ENCODE data around the gene PACRG.

Gene PACRG

GRCh38 chr6:163062790-163063189 lies 335.0 kb downstream of the PACRG start:
- peaks cover 11 to 26% of the 10 kb centered on the region in 2 donors for H3K9me3 Mint-ChIP-seq
- no peak overlapping the region for H3K27ac Mint-ChIP-seq
- H3K4me1 Mint-ChIP-seq, result no peaks in the 10 kb centered on the region
- DNase-seq (no peak), ATAC-seq (no peak)
- no peak overlapping the region for H3K4me3 Mint-ChIP-seq
- H3K27me3 Mint-ChIP-seq, result no peaks in the 10 kb centered on the region

- no peak overlapping the region for H3K27ac Mint-ChIP-seq
- H3K4me3 Mint-ChIP-seq, result no peak overlapping the region
- no peaks in the 10 kb centered on the region for H3K4me1 Mint-ChIP-seq
- DNase-seq (no peak), ATAC-seq (no peak)
- peaks cover 14 to 26% of the 10 kb centered on the region in 2 donors for H3K9me3 Mint-ChIP-seq
- H3K27me3 Mint-ChIP-seq, result no peaks in the 10 kb centered on the region
Measured at GRCh38 chr6:163063561-163063960, 335.8 kb downstream of the PACRG start.

- H3K27ac Mint-ChIP-seq, result no peak overlapping the region
- no peak for ATAC-seq
- H3K4me3 Mint-ChIP-seq, result no peak overlapping the region
- no peak for DNase-seq
- H3K4me1 Mint-ChIP-seq, result no peaks in the 10 kb centered on the region
- no peaks in the 10 kb centered on the region for H3K27me3 Mint-ChIP-seq
- peaks cover 17 to 30% of the 10 kb centered on the region in 2 donors for H3K9me3 Mint-ChIP-seq
Measured at GRCh38 chr6:163064397-163064796, 336.6 kb downstream of the PACRG start.

- Mint-ChIP-seq H3K9me3 (peaks cover 24 to 36% of the 10 kb centered on the region in 2 donors), H3K27me3 (no peaks in the 10 kb centered on the region), H3K4me3 (no peak overlapping the region), H3K4me1 (no peaks in the 10 kb centered on the region), H3K27ac (no peak overlapping the region)
- DNase-seq (no peak), ATAC-seq (no peak)
Measured at GRCh38 chr6:163066200-163066599, 338.4 kb downstream of the PACRG start.

- DNase-seq, result no peak
- no peak overlapping the region for H3K27ac Mint-ChIP-seq
- no peak for ATAC-seq
Measured at GRCh38 chr6:163077134-163077533, 349.4 kb downstream of the PACRG start.

GRCh38 chr6:163078712-163079111 lies 350.9 kb downstream of the PACRG start:
- Mint-ChIP-seq H3K4me3 (no peak overlapping the region), H3K27ac (no peak overlapping the region), H3K27me3 (no peaks in the 10 kb centered on the region), H3K9me3 (peaks cover 0 to 21% of the 10 kb centered on the region in 2 donors), H3K4me1 (no peaks in the 10 kb centered on the region)
- ATAC-seq (no peak), DNase-seq (no peak)

More at GRCh38 chr6:163077134-163077533, 349.4 kb downstream of the PACRG start:
- Mint-ChIP-seq H3K4me3 (no peak overlapping the region), H3K4me1 (no peaks in the 10 kb centered on the region), H3K9me3 (peaks cover 0 to 27% of the 10 kb centered on the region in 2 donors), H3K27me3 (no peaks in the 10 kb centered on the region)

GRCh38 chr6:163080228-163080627 lies 352.5 kb downstream of the PACRG start:
- H3K27ac Mint-ChIP-seq, result no peak overlapping the region
- DNase-seq, result no peak
- H3K4me1 Mint-ChIP-seq, result no peaks in the 10 kb centered on the region
- no peak overlapping the region for H3K4me3 Mint-ChIP-seq
- H3K27me3 Mint-ChIP-seq, result no peaks in the 10 kb centered on the region
- no peak for ATAC-seq
- peaks cover 0 to 15% of the 10 kb centered on the region in 2 donors for H3K9me3 Mint-ChIP-seq

GRCh38 chr6:163083141-163083540 lies 355.4 kb downstream of the PACRG start:
- Mint-ChIP-seq H3K4me3 (no peak overlapping the region), H3K27me3 (no peaks in the 10 kb centered on the region), H3K4me1 (no peaks in the 10 kb centered on the region), H3K9me3 (peaks cover 5 to 10% of the 10 kb centered on the region in 2 donors), H3K27ac (no peak overlapping the region)
- no peak for DNase-seq
- ATAC-seq, result no peak

- ATAC-seq, result no peak
- H3K4me3 Mint-ChIP-seq, result no peak overlapping the region
- no peak overlapping the region for H3K27ac Mint-ChIP-seq
- DNase-seq, result no peak
- H3K4me1 Mint-ChIP-seq, result no peaks in the 10 kb centered on the region
- peaks cover 5 to 10% of the 10 kb centered on the region in 2 donors for H3K9me3 Mint-ChIP-seq
- no peaks in the 10 kb centered on the region for H3K27me3 Mint-ChIP-seq
Measured at GRCh38 chr6:163085426-163085825, 357.7 kb downstream of the PACRG start.

GRCh38 chr6:163085861-163086623 lies 358.3 kb downstream of the PACRG start:
- Mint-ChIP-seq H3K27ac (no peak overlapping the region), H3K27me3 (no peaks in the 10 kb centered on the region), H3K9me3 (peaks cover 5 to 10% of the 10 kb centered on the region in 2 donors), H3K4me1 (no peaks in the 10 kb centered on the region), H3K4me3 (no peak overlapping the region)
- ATAC-seq (no peak), DNase-seq (no peak)

GRCh38 chr6:163086624-163086920 lies 358.8 kb downstream of the PACRG start:
- no peak for ATAC-seq
- no peak for DNase-seq

GRCh38 chr6:163087981-163088380 lies 360.2 kb downstream of the PACRG start:
- H3K27me3 Mint-ChIP-seq, result no peaks in the 10 kb centered on the region
- H3K4me1 Mint-ChIP-seq, result no peaks in the 10 kb centered on the region
- no peak overlapping the region for H3K4me3 Mint-ChIP-seq
- ATAC-seq (no peak), DNase-seq (no peak)
- H3K27ac Mint-ChIP-seq, result no peak overlapping the region
- peaks cover 5 to 10% of the 10 kb centered on the region in 2 donors for H3K9me3 Mint-ChIP-seq

More at GRCh38 chr6:163086624-163086920, 358.8 kb downstream of the PACRG start:
- no peak overlapping the region for H3K27ac Mint-ChIP-seq
- H3K9me3 Mint-ChIP-seq, result peaks cover 5 to 10% of the 10 kb centered on the region in 2 donors
- no peaks in the 10 kb centered on the region for H3K27me3 Mint-ChIP-seq
- no peaks in the 10 kb centered on the region for H3K4me1 Mint-ChIP-seq
- H3K4me3 Mint-ChIP-seq, result no peak overlapping the region

- no peaks in the 10 kb centered on the region for H3K9me3 Mint-ChIP-seq
- no peak overlapping the region for H3K4me3 Mint-ChIP-seq
- H3K4me1 Mint-ChIP-seq, result no peaks in the 10 kb centered on the region
- no peak for DNase-seq
- ATAC-seq, result no peak
- H3K27me3 Mint-ChIP-seq, result no peaks in the 10 kb centered on the region
- no peak overlapping the region for H3K27ac Mint-ChIP-seq
Measured at GRCh38 chr6:163092876-163093275, 365.1 kb downstream of the PACRG start.

- no peaks in the 10 kb centered on the region for H3K4me1 Mint-ChIP-seq
- DNase-seq, result no peak
- H3K27ac Mint-ChIP-seq, result peak overlapping the region in 1 of 2 donors; percentile 44
- H3K9me3 Mint-ChIP-seq, result peaks cover 0 to 4% of the 10 kb centered on the region in 2 donors
- H3K4me3 Mint-ChIP-seq, result no peak overlapping the region
- no peak for ATAC-seq
- no peaks in the 10 kb centered on the region for H3K27me3 Mint-ChIP-seq
Measured at GRCh38 chr6:163094881-163095280, 367.1 kb downstream of the PACRG start.

GRCh38 chr6:163095401-163095800 lies 367.6 kb downstream of the PACRG start:
- Mint-ChIP-seq H3K4me3 (no peak overlapping the region), H3K27ac (no peak overlapping the region), H3K4me1 (no peaks in the 10 kb centered on the region), H3K9me3 (peaks cover 0 to 4% of the 10 kb centered on the region in 2 donors), H3K27me3 (no peaks in the 10 kb centered on the region)
- ATAC-seq, result no peak
- no peak for DNase-seq

- DNase-seq, result no peak
- Mint-ChIP-seq H3K27me3 (no peaks in the 10 kb centered on the region), H3K27ac (no peak overlapping the region), H3K4me3 (no peak overlapping the region), H3K9me3 (peaks cover 0 to 12% of the 10 kb centered on the region in 2 donors), H3K4me1 (no peaks in the 10 kb centered on the region)
- no peak for ATAC-seq
Measured at GRCh38 chr6:163098827-163099479, 371.2 kb downstream of the PACRG start.

Data from stimulated activated naive CD8-positive, alpha-beta T cell treated with anti-CD3 and anti-CD28 coated beads, Interleukin-15, amount 100 ng/mL, for 72 hours (primary cell).